Glomerular visceral epithelial cell (primary cell): ENCODE results near the gene TAF6L.
"Not testable (repeated sequence)": the region's sequence is repeated elsewhere in the genome, so short reads cannot be mapped to it uniquely, and the experiment has no call there.

Experiments used
- DNase-seq: peaks from one replicate; pipeline ENCODE4 v3.0.0-alpha.2; 2016; ENCODE audit errors: extremely low spot score

The TAF6L gene

GRCh38 chr11:62771144-62772021 lies at the start of gene TAF6L:
Gene TAF6L, plus strand, starts transcription at chr11:62771396. Its CDS starts 4,388 bp downstream, at chr11:62775784.
- peak; percentile 96 for DNase-seq

- DNase-seq, result no peak
These were observed 49.2 kb upstream of the TAF6L start for GRCh38 chr11:62721994-62722393.

GRCh38 chr11:62724171-62724570 lies 47.0 kb upstream of the TAF6L start:
- no peak for DNase-seq

GRCh38 chr11:62725646-62726045 lies 45.5 kb upstream of the TAF6L start:
- DNase-seq, result no peak

DNA sequence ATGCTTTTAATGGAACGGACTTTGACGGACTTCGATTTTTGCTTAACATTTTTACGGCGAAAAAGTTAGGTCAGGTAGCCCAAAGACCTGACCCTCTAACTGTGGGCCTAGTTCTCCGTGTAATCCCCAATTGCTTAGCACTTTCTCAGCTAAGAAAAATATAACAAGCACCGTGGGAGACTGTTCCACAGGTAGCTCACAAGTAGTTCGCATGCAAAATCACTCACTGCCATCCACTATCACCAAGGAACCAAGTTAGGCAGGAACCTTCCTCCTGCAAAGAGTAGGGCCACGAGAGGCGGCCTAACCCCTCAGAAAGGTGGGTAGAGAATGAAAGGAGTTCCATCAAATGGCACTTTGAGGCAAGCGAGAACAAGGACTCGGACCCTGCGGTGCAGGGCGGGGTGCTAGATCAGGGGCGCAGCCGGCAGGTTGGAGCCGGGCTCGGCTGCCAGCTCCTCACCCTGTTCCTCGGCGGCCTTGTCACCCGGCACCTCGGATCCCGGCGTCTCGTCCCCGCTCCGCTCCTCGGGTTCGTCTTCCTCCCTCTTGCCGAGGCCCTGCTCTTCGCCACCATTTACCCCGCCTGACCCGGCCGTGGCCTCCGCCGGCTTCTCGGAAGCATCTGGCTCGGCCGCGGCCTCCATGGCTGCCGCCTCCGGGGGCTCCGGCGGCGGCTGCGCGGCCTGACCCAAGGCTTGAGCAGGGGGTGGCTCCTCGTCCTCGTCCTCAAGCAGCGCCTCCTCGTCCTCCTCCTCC lies 44.9 kb upstream of the TAF6L start:
- DNase-seq, result no peak

GRCh38 chr11:62726915-62727164 lies 44.4 kb upstream of the TAF6L start:
- no peak for DNase-seq

DNA sequence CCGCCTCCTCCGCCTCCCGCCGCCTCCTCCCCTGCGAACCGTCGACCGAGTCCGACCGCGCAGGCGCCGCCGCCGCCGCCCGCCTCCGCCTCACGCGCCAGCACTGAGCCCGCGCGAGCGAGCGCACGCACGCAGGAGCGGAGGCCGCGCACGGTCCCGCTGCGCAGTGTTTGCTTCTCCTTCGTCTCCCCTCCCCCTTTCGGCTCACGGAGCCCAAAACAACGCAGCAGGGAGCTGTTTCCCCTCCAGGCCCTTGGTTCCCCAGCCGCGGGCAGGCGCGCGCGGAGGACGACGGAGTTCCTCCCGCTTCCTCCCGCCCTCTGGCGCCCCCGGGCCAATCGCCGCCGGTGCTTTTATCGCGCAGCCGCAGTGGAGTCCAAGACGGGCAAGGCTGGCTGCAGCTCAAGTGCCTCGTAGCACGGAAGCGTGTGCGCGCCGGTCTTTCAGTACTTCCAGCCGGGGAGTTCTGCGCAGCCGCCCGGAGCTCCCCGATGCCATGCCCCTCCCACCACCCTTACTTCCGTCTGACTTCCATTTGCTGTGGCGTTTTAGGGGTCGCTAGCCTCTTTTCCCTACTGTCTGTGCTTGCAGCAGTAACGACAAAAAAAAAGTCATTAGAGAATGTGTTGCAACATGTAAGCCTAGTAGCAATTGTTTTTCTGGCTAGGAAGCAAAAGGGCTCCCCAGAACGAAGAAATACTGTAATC lies 43.9 kb upstream of the TAF6L start, which contains the start of gene HNRNPUL2:
HNRNPUL2 (minus strand) TSS at position 293 of the 707 bp plus-strand sequence. CDS start 301 bp downstream, outside the sequence.
- peak; percentile 99 for DNase-seq

DNA sequence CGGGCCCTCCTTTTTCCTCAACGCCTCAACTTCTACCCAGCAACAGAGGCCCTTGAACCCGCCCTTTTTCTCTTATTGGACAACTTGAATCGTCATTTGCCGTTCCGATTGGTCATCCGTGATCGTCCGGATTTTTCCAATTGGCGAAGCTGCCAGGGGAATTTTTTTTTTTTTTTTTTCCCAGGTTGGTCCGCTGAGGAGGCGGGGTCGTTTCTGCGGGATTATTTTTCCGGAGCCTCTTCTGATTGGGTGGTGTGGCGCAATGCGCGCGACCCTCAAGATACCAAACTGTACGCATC lies 43.4 kb upstream of the TAF6L start:
- peak; percentile 97 for DNase-seq

DNA sequence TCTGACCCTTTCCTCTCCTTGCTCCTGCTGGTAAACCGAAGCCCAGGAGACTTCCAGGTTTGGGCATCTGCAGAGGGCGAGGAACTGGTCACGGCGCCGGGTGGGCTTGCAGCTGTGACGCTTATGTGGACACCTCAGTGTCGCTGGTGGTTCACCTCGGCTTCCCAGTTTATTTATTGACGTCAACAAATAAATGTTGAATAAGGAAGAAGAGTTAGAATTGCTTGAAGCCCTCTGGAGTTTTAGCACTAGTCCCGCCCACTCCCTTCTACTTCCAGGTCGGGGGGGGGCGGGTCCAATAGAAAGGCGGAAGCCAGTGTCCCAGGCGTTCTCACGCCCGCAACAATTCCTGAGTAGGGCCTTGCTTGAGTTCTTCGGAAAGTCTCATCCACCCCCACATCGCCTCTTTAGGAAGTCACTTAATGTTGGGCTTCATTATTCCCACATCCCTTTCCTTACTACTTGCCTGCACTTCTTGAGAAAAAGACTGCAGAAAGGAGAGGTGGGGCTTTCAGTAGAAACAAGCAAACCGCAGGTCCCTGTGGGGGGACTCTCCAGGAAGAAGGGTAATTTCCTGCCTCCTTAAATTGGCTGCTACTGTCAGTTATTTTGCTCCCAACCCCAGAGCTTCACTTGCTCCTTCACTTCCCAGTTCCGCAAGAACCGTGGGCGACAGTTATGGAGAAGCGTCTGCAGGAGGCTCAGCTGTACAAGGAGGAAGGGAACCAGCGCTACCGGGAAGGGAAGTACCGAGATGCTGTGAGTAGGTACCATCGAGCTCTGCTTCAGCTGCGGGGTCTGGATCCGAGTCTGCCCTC lies 42.8 kb upstream of the TAF6L start, which contains the start of gene TTC9C:
TTC9C (plus strand) TSS at position 316 of the 818 bp plus-strand sequence; CDS start at position 679, 363 bp downstream.
- peak; percentile 83 for DNase-seq

GRCh38 chr11:62730076-62730475 lies 41.1 kb upstream of the TAF6L start:
- DNase-seq, result not testable (repeated sequence)

- DNase-seq, result no peak
These were observed 38.4 kb upstream of the TAF6L start for GRCh38 chr11:62732830-62733229.

GRCh38 chr11:62737196-62737595 lies 34.0 kb upstream of the TAF6L start:
- no peak for DNase-seq

DNA sequence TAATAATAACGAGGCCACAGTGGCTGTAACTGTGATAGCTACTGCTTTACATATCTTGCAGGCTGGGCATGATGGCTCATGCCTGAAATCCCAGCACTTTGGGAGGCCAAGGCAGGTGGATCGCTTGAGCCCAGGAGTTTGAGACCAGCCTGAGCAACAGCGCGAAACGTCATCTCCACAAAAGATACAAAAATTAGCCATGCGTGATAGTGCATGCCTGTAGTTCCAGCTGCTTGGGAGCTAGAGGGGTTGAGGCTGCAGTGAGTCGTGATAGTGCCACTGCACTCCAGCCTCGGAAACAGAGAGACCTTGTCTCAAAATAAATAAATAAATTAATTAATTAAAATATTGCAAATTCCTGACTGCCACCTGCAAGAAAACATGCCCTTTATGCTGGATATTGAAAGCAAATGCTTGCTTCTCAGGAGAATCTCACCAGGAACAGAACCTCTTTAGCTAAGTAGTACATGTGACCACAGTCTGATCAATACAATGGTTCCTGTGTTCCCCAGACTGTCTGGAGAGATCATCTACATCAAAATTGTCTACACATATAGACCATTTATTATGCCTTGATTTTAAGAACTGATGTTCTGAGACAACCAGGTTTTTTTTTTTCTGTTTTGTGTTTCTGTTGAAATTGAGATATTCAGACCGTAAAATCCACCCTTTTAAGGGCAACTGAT lies 23.6 kb upstream of the TAF6L start:
- no peak for DNase-seq

- not testable (repeated sequence) for DNase-seq
These were observed 21.3 kb upstream of the TAF6L start for GRCh38 chr11:62749931-62750330.

GRCh38 chr11:62752177-62752785 lies 18.9 kb upstream of the TAF6L start:
- DNase-seq, result no peak

DNA sequence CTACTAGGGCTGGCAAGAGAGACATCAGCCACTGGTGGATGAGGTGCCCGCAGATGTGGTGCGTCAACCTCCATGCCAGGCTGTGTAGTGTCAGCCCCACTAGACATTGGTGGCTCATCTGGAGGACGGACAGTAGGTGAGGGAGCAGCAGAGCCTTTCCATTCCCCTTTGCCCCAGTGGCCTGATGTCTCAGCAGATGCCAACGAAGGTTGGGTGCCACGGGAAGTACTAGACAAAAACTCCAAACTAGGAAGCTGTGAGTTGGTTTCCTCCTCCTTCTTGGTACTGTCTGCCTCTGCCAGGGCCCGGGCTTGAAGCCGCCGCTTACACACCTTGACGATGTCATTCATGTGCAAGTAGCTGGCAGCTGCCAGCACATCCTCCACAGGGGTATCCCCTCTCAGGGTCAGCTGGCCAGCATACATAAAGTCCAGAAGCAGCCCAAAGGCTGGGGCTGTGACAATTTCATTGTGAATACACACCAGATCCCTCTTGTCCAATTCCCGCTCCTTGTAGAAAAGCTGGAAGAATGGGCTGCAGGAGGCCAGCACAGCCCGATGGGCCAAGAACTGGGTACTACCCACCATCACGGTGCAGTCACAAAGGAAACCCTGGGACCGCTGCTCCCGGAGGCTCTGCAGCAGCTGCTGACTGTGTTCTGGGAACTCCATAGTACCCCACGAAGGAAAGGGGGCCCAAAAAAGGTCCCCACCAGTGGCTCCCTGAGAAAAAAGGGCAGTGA lies 18.0 kb upstream of the TAF6L start:
- DNase-seq, result no peak

DNA sequence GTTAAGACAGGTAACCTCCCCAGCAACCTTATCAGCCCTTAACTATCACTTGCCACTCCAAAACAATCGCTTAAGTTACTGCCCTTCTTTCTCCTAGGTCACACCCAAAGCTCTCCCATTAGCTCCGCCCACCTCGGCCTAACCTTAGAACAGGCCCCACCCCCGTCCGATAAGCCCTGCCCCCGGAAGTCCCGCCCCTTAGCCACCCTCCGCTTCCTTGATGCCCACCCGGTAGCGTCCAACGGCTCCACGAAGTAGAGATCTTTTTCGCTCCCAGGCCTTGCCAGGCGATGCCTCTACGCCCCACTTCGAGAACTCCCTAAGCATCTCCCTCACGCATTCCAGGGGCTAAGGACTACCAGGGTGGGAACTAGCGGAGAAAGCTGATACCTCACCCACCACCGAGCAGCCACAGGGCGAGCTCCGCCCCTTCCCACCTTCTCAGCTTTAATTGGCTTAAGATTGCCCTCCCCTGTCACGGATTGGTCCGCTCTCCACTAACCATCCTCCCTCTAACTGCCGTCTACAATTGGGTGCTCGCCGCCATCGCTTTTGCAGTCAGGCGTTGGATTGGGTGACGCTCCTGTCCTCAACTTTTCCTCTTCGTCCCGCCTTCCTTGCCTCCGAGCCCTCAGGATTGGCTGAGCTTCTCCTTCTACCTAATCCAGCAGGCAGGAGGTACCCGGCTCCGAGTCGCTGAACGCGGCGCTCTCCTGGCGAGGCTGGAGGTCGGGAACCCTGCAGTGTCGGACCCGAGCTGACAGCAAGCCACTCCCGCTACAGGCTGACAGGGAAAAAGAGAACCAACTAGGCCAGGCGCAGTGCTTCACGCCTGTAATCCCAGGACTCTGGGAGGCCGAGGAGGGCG lies 17.2 kb upstream of the TAF6L start, which contains the start of gene ZBTB3:
ZBTB3 (minus strand) TSS at position 425 of the 868 bp plus-strand sequence. CDS start 496 bp downstream, outside the sequence.
- DNase-seq, result peak; percentile 99

DNA sequence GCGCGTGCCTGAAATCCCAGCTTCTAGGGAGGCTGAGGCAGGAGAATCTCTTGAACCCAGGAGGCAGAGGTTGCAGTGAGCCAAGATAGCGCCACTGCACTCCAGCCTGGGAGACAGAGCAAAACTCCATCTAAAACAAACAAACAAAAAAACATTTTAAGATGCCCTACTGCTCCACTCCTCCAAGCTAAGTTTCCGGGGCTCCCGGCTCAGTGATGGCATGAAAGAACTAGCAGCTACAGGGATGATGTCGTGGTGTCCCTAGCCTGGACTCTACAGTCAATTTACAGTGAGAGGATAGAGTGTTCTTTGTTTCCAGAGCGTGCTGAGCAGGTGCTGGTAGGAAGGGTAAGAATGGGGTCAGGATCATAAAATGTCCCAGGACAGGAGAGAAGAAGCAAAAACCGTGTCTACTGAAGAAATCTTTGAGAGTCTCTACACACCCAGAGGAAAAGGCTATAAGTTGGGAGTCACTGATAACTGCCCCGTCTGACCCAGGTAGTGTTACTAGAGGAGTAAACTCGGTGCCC lies 16.0 kb upstream of the TAF6L start:
- no peak for DNase-seq
